Hematopoietic multipotent progenitor cell treated with erythropoietin and hydrocortisone succinate and interleukin-3 and kit ligand, for 8 days (in vitro differentiated cells): ENCODE results near the gene BCL11A.

Source experiments
- DNase-seq: peaks from one replicate; pipeline ENCODE4 v3.0.0-alpha.2; 2015

Gene BCL11A

DNA sequence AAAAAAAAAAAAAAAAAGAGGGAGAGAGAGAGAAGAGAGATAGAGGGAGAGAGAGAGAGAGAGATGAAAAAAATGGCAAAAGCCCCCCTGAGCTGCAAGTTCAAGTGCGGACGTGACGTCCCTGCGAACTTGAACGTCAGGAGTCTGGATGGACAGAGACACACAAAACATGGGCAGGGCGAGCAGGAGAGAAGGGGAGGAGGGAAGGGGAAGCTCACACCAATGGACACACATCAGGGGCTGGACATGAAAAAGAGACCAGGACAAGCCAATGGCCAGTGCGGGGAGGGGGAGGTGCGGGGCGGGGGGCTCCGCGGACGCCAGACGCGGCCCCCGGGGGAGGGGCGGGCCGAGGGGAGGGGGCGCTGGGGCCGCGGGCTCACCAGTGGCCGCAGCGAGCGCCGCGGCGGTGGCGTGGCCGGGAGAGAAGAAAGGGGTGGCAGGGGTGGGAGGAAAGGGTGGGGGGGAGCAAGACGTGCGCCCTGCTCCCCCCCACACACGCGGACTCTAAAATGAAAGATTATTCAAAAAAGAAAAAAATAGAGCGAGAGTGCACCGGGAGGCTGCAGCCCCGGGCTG, at the start of gene BCL11A:
Gene BCL11A (minus strand): TSS at position 160 of the 579 bp plus-strand sequence. CDS start 384 bp downstream, outside the sequence.
- DNase-seq = peak; percentile 93

- no peak for DNase-seq
Measured at GRCh38 chr2:60602828-60603532, 49.5 kb upstream of the BCL11A start.

GRCh38 chr2:60602388-60602787, 48.9 kb upstream of the BCL11A start:
- no peak for DNase-seq

GRCh38 chr2:60598271-60598670, 44.8 kb upstream of the BCL11A start:
- DNase-seq = no peak

GRCh38 chr2:60597346-60597745, 43.9 kb upstream of the BCL11A start:
- no peak for DNase-seq

DNA sequence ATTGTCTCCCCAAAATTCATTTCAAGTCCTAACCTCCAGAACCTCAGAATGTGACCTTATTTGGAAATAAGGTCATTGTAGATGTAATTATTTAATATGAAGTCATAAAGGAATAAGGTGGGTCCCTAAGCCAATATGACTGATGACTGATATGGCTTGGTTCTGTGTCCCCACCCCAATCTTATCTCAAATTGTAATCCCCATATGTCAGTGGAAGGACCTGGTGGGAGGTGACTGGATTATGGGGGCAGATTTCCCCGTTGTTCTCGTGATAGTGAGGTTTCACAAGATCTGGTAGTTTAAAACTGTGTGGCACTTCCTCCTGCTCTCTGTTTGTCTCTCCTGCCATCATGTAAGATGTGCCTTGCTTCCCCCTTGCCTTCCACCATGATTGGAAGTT, 43.0 kb upstream of the BCL11A start:
- peak; percentile 75 for DNase-seq

DNA sequence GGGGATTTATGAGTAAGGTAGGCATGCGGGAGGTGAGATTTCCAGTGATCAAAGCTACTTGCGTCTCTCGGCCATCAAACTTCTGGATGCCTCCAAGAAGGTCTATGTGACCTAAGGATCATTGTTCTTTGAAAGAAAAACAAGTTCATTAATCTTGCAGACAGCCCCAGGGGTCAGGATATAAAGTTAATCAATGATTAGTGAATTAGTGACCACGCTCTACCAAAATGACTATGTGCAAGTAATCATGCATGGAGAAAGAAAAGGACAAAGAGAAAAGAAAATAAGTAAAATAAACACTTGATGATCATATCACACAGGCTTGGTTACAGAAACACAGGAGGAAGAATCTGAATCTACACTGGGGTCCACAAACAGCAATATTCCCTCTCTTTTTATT, 42.5 kb upstream of the BCL11A start:
- no peak for DNase-seq

- DNase-seq = peak; percentile 54
Measured at GRCh38 chr2:60589104-60589503, 35.6 kb upstream of the BCL11A start.

GRCh38 chr2:60586081-60586480, 32.6 kb upstream of the BCL11A start:
- peak; percentile 83 for DNase-seq

DNA sequence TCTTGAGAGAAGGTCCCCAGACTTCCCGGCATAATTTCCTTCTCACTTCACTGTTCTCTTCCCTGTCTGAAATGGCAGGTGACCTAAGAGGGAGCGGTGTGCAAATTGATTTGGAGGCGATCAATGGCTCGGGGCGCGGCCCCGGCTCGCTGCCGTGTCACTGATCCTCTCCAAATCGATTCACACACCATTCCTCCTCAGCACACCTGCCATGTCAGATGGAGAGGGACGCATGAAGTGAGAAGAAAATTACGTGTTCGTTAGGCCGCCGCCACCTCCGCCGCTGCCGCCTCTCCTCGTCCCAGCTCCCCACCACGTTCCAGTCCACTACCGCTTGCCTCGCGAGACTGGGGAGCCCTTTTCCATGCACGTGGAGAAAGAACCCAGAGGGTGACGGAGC, 31.8 kb upstream of the BCL11A start:
- no peak for DNase-seq

DNA sequence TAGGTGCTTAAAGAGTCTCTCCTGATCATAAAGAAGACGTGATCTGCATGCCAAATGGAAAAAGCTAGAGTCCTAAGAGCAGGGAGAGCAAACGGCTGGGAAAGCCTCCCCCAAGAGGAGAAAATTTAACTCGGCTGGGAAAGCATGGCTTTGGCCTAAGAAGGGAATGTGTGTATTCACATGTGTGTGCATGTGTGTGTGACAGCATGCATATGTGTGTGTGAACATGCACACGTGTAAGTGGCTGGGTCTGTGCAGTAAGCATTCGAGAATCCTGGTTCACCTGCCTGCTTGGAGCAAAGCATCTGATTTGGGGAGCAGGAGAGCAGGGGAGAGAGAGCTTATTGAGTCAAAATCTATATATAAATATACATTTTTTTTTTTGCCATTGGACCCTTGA, 30.1 kb upstream of the BCL11A start:
- DNase-seq = no peak

DNA sequence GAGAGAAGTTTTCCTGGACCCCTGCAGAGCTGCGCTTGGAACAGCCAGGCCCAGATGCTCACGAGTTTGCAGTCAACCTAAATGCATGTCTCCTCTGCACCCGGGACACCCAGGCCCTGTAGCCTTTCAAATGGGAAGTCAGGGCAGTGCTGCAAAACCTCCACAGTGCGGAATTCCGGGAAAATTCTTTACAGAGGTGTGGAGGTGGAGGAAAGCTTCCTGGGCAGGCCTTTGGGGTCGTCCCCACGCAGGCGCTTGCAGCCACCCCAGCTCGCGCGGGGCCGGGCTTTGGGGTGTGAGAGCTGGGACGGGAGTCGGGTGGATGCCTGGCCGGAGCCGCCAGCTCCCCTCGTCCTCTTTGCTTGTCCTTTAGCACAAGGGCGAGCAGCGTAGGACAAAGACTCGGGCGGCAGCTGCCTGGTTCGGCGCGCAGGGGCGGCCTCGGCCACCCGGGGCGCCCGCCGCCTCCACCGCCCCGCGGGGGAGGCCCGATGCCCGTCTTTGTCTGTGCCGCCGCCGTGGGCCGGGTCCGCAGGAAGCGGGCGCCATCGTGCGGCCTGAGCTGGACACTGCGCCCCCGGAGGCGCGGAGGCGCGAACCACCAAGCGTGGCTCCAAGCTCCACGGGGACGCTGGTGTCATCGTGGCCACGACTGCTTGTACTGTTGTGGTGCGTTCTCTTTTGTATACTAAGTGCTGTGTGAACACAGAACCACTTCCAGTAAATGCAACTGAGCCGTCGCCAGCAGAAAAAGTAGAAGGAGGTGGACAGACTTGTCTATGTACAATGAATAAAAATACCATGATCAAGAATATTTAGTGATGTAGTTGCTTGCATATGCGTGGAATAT, 28.2 kb upstream of the BCL11A start:
- peak; percentile 66 for DNase-seq

GRCh38 chr2:60577682-60578283, 24.3 kb upstream of the BCL11A start:
- no peak for DNase-seq

DNA sequence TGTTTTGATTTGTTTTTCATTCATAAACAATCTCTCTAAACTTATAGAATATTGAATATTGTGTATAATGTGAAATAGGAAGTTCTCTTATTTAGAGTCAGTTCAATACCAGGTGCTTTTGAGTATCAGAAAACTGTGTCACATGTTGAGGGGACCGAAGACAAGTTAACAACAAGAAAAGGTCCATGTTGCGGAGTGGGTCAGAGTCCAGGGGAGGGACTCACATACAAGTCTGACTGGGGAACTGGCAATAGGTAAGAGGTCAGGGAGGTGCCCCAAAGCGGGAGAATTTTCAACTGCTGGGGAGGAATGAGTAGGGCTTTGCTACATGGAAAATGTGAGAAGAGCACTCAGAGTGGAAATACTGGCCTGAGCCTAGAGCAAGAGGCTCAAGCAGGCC, 19.8 kb upstream of the BCL11A start:
- no peak for DNase-seq

DNA sequence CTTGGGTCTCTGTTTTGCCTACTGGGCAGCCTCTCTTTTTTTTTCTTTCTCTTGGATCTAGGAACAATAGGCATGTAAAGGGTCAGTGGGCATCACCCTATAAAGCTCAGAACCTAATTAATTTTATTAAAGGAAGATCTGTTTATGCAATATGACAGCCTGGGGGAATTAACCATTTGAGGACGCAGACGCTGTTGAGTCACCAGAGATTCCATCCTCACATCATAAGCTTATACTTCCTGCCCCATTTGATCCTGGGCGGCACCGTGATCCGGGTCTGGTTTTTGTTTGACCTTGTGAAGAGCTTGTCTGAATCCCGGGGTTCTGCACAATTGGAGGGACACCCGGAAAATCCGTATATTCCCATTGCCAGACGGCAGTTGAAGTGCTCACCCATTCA, 16.8 kb upstream of the BCL11A start:
- DNase-seq = no peak

DNA sequence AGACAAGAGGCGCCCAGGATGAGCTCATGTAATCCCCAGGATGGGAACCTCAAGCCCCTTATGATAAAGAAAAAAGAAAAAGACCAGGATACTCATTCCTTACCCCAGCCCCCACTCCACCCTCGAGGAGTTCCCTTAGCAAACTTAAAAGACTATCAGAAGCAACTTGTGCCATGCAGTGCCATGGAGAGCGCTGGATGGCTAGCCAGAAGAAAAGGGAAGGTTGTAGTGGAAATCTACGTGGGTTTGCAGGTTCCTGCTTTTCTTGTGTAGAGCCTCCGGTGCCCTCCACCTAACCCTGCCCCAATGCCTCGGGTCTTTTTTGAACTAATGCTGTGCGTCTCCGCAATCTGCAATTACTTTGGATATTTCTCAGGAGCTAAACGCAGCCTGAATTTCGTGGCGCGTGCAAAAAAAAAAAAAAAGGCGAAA, 16.2 kb upstream of the BCL11A start:
- DNase-seq = no peak

GRCh38 chr2:60567919-60568768, 14.7 kb upstream of the BCL11A start:
- DNase-seq = no peak

DNA sequence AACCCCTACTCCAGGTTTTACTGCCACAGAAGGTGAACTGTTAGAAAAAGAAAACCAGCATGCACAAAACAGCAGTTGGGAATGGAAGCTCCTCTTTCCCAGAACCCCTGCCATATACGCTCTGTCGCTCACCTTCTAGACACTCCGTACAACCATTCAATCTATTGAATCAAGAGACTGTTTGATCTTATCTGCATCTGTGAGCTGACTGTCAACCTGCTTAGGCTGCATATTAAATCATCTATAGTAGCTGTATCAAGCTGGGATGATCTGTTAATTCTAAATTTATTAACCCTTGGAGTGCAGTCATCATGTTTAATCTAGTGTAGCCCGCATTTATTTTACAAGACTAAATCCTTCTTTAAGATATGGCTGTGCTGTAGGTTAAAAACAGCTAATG, 13.6 kb upstream of the BCL11A start:
- DNase-seq = no peak

- peak; percentile 74 for DNase-seq
Measured at GRCh38 chr2:60565472-60565871, 12.0 kb upstream of the BCL11A start.

GRCh38 chr2:60560734-60561644, 7.5 kb upstream of the BCL11A start:
- DNase-seq = peak; percentile 72

DNA sequence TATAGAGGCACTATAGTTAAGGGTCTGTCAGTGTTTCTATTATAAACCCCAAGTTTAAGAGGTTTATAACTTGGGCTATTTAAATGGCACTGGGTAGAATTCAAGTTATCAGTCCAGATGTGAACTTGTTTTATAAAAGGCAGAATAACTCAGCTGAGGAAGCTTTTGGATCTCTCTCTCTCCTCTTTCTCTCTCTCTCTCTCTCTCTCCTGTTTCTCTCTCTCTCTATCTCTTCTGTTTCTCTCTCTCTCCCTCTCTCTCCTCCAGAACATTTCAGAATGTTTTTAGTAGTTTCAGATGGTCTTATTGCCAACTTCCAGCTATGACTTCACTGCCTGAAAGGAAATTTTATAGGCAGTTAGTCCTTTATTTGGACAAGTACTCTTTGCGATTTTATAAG, 6.4 kb upstream of the BCL11A start:
- no peak for DNase-seq
